ENCODE measurements around the gene MANSC1.

DNA sequence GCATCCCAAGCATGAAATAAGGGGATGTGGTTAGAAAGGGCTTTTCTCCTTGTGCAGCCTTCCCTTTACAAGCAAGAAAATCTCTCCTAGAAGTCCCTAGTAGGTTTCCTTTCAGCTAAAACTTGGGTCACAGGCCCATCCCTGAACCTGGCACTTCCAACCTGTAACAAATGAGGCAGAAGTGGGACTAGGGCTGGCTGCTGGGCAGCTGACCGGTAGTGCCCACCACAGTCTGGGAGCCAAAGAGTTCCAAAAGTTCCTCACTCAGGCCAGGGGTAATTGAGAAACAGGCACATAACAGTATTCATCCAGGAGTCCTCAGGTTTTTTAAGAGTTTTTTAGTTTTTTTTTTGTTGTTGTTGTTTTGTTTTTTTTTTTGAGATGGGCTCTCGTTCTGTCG is 23.8 kb downstream of the MANSC1 start:
- TF ChIP-seq JUND (CRISPR knock-in tag; IDR thresholded peaks at IDR 0.05) (no peak), ZNF703 (CRISPR knock-in tag; IDR thresholded peaks at IDR 0.05; ENCODE audit: borderline replicate concordance) (no peak), CHD2 (IDR thresholded peaks at IDR 0.05; ENCODE audit: low read depth, low read length) (no peak)

Data from HepG2 (cell line).